ENCODE measurements around the gene UPK3BL1.
"Not testable (repeated sequence)": the region's sequence is repeated elsewhere in the genome, so short reads cannot be mapped to it uniquely, and the experiment has no call there.

UPK3BL1 gene, protein sequence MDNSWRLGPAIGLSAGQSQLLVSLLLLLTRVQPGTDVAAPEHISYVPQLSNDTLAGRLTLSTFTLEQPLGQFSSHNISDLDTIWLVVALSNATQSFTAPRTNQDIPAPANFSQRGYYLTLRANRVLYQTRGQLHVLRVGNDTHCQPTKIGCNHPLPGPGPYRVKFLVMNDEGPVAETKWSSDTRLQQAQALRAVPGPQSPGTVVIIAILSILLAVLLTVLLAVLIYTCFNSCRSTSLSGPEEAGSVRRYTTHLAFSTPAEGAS

DNA sequence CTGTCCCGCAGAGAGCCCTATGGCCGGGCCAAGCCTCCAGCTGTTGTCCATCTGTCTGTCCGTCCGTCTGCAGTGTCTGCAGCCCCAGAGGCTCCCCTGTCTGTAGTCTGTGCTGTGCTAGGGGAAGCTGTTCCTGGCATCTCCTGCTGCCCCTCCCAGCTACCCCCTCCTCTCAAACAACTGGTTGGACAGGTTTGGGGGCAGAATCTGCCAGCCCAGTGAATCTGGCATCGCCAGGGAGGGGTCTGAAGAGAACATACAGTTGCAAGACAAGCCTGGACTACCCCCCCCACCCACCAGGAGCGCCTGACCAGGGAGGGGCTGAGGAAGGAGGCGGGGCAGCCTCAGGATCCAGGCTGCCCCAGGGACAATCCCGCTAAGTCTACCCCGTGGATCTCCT lies at the start of gene UPK3BL1:
Gene UPK3BL1, minus strand, starts transcription at position 101 of the 400 bp plus-strand sequence. Its CDS starts 50 bp downstream, at position 51.
- not testable (repeated sequence) for DNase-seq (ENCODE audit: low read depth, low spot score)

DNA sequence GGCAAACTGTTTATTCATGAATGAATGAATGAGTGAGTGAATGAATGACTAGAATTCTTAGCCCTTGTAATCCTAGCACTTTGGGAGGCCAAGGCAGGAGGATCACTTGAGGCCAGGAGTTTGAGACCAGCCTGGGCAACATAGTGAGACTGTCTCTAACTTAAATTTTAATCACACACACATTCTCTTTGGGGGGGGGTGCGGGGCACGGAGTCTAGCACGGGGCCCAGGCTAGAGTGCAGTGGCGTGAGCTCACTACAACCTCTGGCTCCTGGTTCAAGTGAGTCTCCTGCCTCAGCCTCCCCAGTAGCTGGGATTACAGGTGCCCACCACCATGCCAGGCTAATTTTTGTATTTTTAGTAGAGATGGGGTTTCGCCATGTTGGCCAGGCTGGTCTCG lies 48.0 kb upstream of the UPK3BL1 start:
- not testable (repeated sequence) for DNase-seq (ENCODE audit: low read depth, low spot score)

- DNase-seq (ENCODE audit: low read depth, low spot score), result not testable (repeated sequence)
Measured at GRCh38 chr7:102689436-102690282, 47.1 kb upstream of the UPK3BL1 start.

DNA sequence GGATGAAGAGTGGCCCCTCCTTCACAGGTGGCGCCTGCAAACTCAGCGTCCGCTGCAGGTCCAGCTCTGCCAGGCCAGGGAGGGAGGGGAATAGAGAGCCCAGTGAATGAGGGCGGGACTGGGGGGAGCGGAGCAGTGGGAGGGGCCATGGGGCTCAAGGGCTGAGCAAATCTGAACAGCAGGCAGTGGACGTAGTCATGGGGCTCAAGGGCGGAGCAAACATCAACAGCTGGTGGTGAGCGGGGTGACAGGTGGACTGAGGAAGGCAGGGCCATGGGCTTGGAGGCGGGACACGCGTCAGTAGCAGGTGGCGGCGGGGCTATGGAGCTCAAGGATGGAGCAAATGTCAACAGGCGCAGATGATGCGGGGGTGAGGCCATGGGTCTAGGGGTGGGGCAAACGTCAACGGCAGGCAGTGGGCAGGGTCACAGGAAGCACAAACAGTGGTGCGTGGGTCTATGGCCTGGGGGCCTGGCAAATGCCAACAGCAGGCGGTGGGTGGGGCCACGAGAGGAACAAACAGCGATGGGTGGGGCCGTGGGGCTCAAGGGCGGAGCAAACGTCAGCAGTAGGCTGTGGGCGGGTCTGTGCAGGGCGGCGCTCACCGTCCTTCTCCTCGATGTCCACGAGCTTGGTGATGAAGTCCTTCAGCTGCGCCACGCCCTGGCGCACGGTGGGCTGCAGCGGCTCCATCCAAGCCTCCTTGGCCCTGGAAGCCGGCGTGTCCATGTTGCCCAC lies 45.9 kb upstream of the UPK3BL1 start:
- DNase-seq (ENCODE audit: low read depth, low spot score), result not testable (repeated sequence)

DNA sequence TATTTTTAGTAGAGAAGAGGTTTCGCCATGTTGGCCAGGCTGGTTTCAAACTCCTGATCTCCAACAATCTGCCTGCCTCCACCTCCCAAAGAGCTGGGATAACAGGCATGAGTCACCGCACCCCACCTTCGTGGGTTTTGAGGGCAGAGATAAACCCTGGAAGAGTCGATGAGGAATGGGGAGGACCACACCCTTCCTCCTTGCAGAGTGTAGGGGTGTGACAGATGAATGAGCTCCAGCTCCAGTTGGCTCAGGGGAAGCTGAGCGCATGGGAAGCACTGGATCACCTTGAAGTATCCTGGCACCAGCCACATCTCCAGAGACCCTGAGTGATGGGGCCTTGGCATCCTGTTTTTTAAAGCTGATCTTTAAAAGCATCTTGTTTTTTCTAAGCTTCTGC lies 40.0 kb upstream of the UPK3BL1 start:
- DNase-seq (ENCODE audit: low read depth, low spot score), result not testable (repeated sequence)

GRCh38 chr7:102680780-102681179 lies 38.2 kb upstream of the UPK3BL1 start:
- DNase-seq (ENCODE audit: low read depth, low spot score), result not testable (repeated sequence)

DNA sequence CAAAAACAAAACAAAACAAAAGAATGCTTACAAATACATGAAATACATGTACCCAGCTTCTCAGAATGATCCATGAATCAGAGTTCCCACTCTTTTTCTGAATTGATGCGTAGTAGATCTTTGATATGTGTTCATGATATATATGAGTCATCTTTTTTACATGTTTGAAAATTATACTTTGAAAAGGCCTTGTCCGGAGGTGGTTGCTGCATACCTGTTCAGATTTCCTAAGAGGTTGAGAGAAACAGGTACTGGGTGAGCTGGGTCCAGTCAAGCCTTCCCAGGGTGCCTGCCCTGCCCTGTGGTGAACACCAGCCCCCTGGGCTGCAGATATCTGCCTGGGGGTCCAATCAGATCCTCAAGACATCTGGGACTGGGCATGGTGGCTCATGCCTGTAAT lies 33.0 kb upstream of the UPK3BL1 start:
- not testable (repeated sequence) for DNase-seq (ENCODE audit: low read depth, low spot score)

DNA sequence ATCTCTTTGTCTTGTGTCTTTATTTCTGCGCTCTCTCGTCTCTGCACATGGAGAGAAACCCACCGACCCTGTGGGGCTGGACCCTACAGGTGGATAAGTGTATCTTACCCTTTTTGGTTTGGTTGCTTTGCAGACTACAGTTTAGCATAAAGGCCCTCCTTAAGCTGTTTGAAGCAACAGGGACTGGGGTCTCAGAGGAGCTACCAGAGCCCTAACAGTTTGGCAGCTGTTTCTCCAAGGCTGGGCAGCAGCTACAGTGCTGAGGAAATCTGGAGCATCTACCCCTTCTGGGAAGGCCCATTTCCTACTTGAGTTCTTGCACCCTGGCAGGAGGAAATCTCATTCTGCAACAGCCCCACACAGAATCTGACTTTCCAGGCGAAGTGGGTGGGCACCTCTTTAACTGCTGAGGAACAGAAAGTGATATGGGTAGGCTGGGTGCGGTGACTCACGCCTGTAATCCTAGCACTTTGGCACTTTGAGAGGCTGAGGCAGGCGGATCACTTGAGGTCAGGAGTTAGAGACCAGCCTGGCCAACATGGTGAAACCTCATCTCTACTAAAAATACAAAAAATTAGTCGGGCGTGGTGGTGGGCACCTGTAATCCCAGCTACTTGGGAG lies 31.0 kb upstream of the UPK3BL1 start:
- DNase-seq (ENCODE audit: low read depth, low spot score), result not testable (repeated sequence)

DNA sequence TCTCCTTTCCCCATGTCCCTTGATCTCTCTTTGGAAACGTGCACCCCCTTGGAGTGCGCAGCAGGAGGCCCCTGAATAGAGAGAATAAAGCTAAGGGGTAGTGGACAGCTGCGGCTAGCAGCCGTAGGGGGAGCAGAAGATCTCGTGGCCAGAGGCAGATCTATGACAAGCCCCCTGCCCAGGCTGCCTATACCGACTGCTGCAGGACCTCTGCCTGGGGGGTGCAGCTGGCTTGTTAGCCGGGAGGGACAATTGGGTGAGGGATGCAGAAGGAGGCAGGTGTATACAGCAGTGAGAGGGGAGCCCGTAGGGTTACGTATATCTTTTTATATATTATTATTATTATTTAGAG lies 29.3 kb upstream of the UPK3BL1 start:
- DNase-seq (ENCODE audit: low read depth, low spot score), result not testable (repeated sequence)

- not testable (repeated sequence) for DNase-seq (ENCODE audit: low read depth, low spot score)
Measured at GRCh38 chr7:102671166-102671955, 28.8 kb upstream of the UPK3BL1 start, which contains the start of gene POLR2J2. Gene POLR2J2 (minus strand): TSS chr7:102671663. CDS start chr7:102671601, 62 bp downstream.

GRCh38 chr7:102667523-102667922 lies 24.9 kb upstream of the UPK3BL1 start:
- not testable (repeated sequence) for DNase-seq (ENCODE audit: low read depth, low spot score)

- DNase-seq (ENCODE audit: low read depth, low spot score), result not testable (repeated sequence)
Measured at GRCh38 chr7:102666850-102667249, 24.3 kb upstream of the UPK3BL1 start.

- not testable (repeated sequence) for DNase-seq (ENCODE audit: low read depth, low spot score)
Measured at GRCh38 chr7:102664765-102665164, 22.2 kb upstream of the UPK3BL1 start.

- not testable (repeated sequence) for DNase-seq (ENCODE audit: low read depth, low spot score)
Measured at GRCh38 chr7:102649924-102650323, 7.3 kb upstream of the UPK3BL1 start, which contains the start of gene SPDYE2B. Gene SPDYE2B (plus strand): TSS chr7:102650319. CDS start chr7:102652349, 2,030 bp downstream.

- not testable (repeated sequence) for DNase-seq (ENCODE audit: low read depth, low spot score)
Measured at GRCh38 chr7:102647813-102648212, 5.2 kb upstream of the UPK3BL1 start.

GRCh38 chr7:102643404-102643803 lies 813 bp upstream of the UPK3BL1 start:
- not testable (repeated sequence) for DNase-seq (ENCODE audit: low read depth, low spot score)

DNA sequence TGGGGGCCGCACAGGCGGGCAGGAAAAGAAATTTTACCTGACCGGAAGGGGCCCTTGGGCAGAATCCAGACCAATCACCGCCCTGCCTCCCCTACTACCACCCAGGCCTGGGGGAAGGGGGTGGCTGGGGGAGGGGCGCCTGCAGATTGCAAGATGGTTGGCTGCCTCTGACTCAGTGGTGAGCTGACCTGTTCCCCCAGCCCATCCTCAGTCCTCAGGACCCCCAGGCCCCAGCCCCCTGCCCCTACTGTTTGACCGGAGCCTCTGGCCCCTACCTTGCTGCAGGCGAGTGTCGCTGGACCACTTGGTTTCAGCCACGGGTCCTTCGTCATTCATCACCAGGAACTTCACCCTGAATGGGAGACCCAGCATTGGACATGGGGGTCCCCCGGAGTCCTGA lies 3.7 kb downstream of the UPK3BL1 start:
- not testable (repeated sequence) for DNase-seq (ENCODE audit: low read depth, low spot score)

GRCh38 chr7:102636956-102637355 lies 5.6 kb downstream of the UPK3BL1 start:
- not testable (repeated sequence) for DNase-seq (ENCODE audit: low read depth, low spot score)

GRCh38 chr7:102635354-102635753 lies 7.2 kb downstream of the UPK3BL1 start:
- not testable (repeated sequence) for DNase-seq (ENCODE audit: low read depth, low spot score)

- DNase-seq (ENCODE audit: low read depth, low spot score), result not testable (repeated sequence)
Measured at GRCh38 chr7:102634299-102634698, 8.3 kb downstream of the UPK3BL1 start.

All from iPS DF 19.7 (cell line).